GM23338 (cell line): ENCODE results near the gene HEPACAM2. TPM values are rescaled to one million over a fixed set of nuclear protein-coding genes. Genes with fewer than 3 reads are reported as not detected.

Experiments
- ATAC-seq: fragments of 200-7000 bp; cut with Tn5 transposase; 3 replicates; pipeline ENCODE4 v1.9.1; 2020
- DNase-seq: peaks from one replicate; pipeline ENCODE4 v3.0.0-alpha.2; 2015; ENCODE audit warnings: low spot score
- H2AFZ ChIP-seq: fragments of 200-600 bp; sonication (generic); 2 replicates; pipeline ENCODE4 v1.8.0; 2016; ENCODE audit warnings: antibody characterized with exemption, mild to moderate bottlenecking, moderate library complexity
- H3F3A ChIP-seq: fragments of 200-600 bp; sonication (generic); replicated peaks from 2 replicates; pipeline ENCODE4 v1.8.0; 2017; ENCODE audit warnings: antibody characterized with exemption, mixed run types, low read depth
- H3K27ac ChIP-seq: fragments of 200-600 bp; sonication (generic); 2 replicates; pipeline ENCODE4 v1.6.1; 2016; ENCODE audit warnings: low read depth
- H3K27me3 ChIP-seq: fragments of 200-600 bp; sonication (generic); 2 replicates; pipeline ENCODE4 v1.8.0; 2016; ENCODE audit warnings: mild to moderate bottlenecking, mixed run types, moderate library complexity; ENCODE audit not compliant: insufficient read depth
- H3K36me3 ChIP-seq: fragments of 200-600 bp; sonication (generic); 2 replicates; pipeline ENCODE4 v1.8.0; 2016; ENCODE audit warnings: mild to moderate bottlenecking; ENCODE audit not compliant: insufficient read depth
- H3K4me1 ChIP-seq: fragments of 200-600 bp; sonication (generic); 2 replicates; pipeline ENCODE4 v1.8.0; 2016; ENCODE audit warnings: mild to moderate bottlenecking, moderate library complexity; ENCODE audit not compliant: insufficient read depth
- H3K4me2 ChIP-seq: fragments of 200-600 bp; sonication (generic); 2 replicates; pipeline ENCODE4 v1.7.1; 2017; ENCODE audit warnings: mixed run types
- H3K4me3 ChIP-seq: fragments of 200-600 bp; sonication (generic); 2 replicates; pipeline ENCODE4 v1.6.1; 2016; ENCODE audit warnings: mixed run types
- H3K79me2 ChIP-seq: fragments of 200-600 bp; sonication (generic); replicated peaks from 2 replicates; pipeline ENCODE4 v1.8.0; 2017; ENCODE audit warnings: mild to moderate bottlenecking; ENCODE audit not compliant: insufficient read depth
- H3K9me2 ChIP-seq: fragments of 200-600 bp; sonication (generic); 2 replicates; pipeline ENCODE4 v1.8.0; 2017; ENCODE audit not compliant: insufficient read depth
- H4K20me1 ChIP-seq: fragments of 200-600 bp; sonication (generic); replicated peaks from 2 replicates; pipeline ENCODE4 v1.8.0; 2017; ENCODE audit warnings: mild to moderate bottlenecking; ENCODE audit not compliant: insufficient read depth
- H3K27ac Mint-ChIP-seq: 2 replicates; pipeline ENCODE4 v1.8.0; 2020; ENCODE audit warnings: inconsistent platforms, mild to moderate bottlenecking, moderate library complexity, mixed read lengths
- H3K27me3 Mint-ChIP-seq: 3 replicates; pipeline ENCODE4 v1.8.0; 2022; ENCODE audit warnings: low read depth, mild to moderate bottlenecking, moderate library complexity, mixed read lengths, inconsistent platforms; ENCODE audit not compliant: insufficient read depth, poor library complexity
- H3K36me3 Mint-ChIP-seq: 3 replicates; pipeline ENCODE4 v1.8.0; 2021; ENCODE audit warnings: low read depth, mild to moderate bottlenecking, inconsistent platforms, moderate library complexity, mixed read lengths
- H3K4me1 Mint-ChIP-seq: 3 replicates; pipeline ENCODE4 v1.8.0; 2020; ENCODE audit warnings: mild to moderate bottlenecking, inconsistent platforms, mixed read lengths
- H3K4me3 Mint-ChIP-seq: 3 replicates; pipeline ENCODE4 v1.8.0; 2021; ENCODE audit warnings: moderate library complexity, mild to moderate bottlenecking, inconsistent platforms, mixed read lengths
- H3K9me3 Mint-ChIP-seq: 3 replicates; pipeline ENCODE4 v1.8.0; 2020; ENCODE audit warnings: moderate library complexity, mild to moderate bottlenecking, inconsistent platforms, mixed read lengths
- CTCF ChIP-seq, 2 experiments: fragments of 200-600 bp in 1 of 2; sonication (generic) in 1 of 2; conservative IDR thresholded peaks; 2 replicates each; pipeline versions ENCODE4 v1.5.1 to v1.6.1; 2016 to 2017; ENCODE audit warnings: antibody characterized with exemption in 2 of 2, low read depth in 2 of 2, mild to moderate bottlenecking in 2 of 2, moderate library complexity in 1 of 2
- POLR2AphosphoS5 ChIP-seq: IDR thresholded peaks from 2 replicates; pipeline ENCODE4 v1.6.1; 2016; ENCODE audit warnings: antibody characterized with exemption, low read depth
- STAT1 ChIP-seq: IDR thresholded peaks from one replicate; pipeline ENCODE4 v1.6.1; 2016; ENCODE audit warnings: antibody characterized with exemption; ENCODE audit not compliant: unreplicated experiment
- ZNF331 ChIP-seq: fragments of 250-450 bp; sonication (Bioruptor Pico); IDR thresholded peaks from 2 replicates; pipeline ENCODE4 v1.5.0; 2020; ENCODE audit warnings: low read depth, mild to moderate bottlenecking, moderate library complexity
- polyA plus RNA-seq: library from polyadenylated mRNA; unstranded; fragments of >200 nt; fragmentation: Nextera tagmentation; extraction: Ambion mirVana; gene quantifications from 2 replicates; pipeline ENCODE4 v1.2.1, GENCODE V29; 2016
- total RNA-seq: library from RNA; depleted of rRNA; stranded (reverse); fragments of >200 nt; shearing (Covaris generic); gene quantifications from 2 replicates; pipeline ENCODE4 v1.2.3, GENCODE V29; 2014

Gene HEPACAM2
- total and polyA plus RNA-seq, 2 experiments from 2014 or later = not detected

GRCh38 chr7:93185303-93186027 lies 40.8 kb downstream of the HEPACAM2 start:
- Histone ChIP-seq H3K4me1 (no peaks in the 10 kb centered on the region), H4K20me1 (no peaks in the 10 kb centered on the region), H3K27ac (no peak overlapping the region), H3F3A (no peaks in the 10 kb centered on the region), H3K4me2 (no peak overlapping the region), H3K79me2 (no peaks in the 10 kb centered on the region), H3K9me2 (no peaks in the 10 kb centered on the region; the same call in 1 of the 2 replicates), H3K36me3 (no peaks in the 10 kb centered on the region), H2AFZ (no peak overlapping the region), H3K4me3 (no peak overlapping the region), H3K27me3 (no peaks in the 10 kb centered on the region)
- no peak for DNase-seq
- Mint-ChIP-seq H3K9me3 (no peaks in the 10 kb centered on the region), H3K36me3 (no peaks in the 10 kb centered on the region), H3K27ac (no peak overlapping the region), H3K4me3 (no peak overlapping the region), H3K27me3 (no peaks in the 10 kb centered on the region), H3K4me1 (no peaks in the 10 kb centered on the region)
- no peak for ATAC-seq
- no peak for TF ChIP-seq STAT1

GRCh38 chr7:93179173-93179572 lies 47.1 kb downstream of the HEPACAM2 start:
- H3K27ac ChIP-seq = no peak overlapping the region
- H3K36me3 Mint-ChIP-seq = no peaks in the 10 kb centered on the region
- H3K27me3 Mint-ChIP-seq = peaks cover 3% of the 10 kb centered on the region
- H3K36me3 ChIP-seq = no peaks in the 10 kb centered on the region
- no peak for ATAC-seq
- no peak overlapping the region for H3K4me3 ChIP-seq
- DNase-seq = no peak
- H3K4me1 ChIP-seq = no peaks in the 10 kb centered on the region
- H3K4me3 Mint-ChIP-seq = no peak overlapping the region
- TF ChIP-seq ZNF331 = no peak
- H2AFZ ChIP-seq = no peak overlapping the region
- H3K27ac Mint-ChIP-seq = no peak overlapping the region
- H3F3A ChIP-seq = no peaks in the 10 kb centered on the region
- H3K4me2 ChIP-seq = no peak overlapping the region
- no peaks in the 10 kb centered on the region for H3K79me2 ChIP-seq
- peaks cover 8% of the 10 kb centered on the region for H3K9me2 ChIP-seq
- H4K20me1 ChIP-seq = no peaks in the 10 kb centered on the region
- H3K27me3 ChIP-seq = no peaks in the 10 kb centered on the region
- no peaks in the 10 kb centered on the region for H3K9me3 Mint-ChIP-seq
- H3K4me1 Mint-ChIP-seq = no peaks in the 10 kb centered on the region

GRCh38 chr7:93178213-93178612 lies 48.1 kb downstream of the HEPACAM2 start:
- Histone ChIP-seq H3K4me1 (no peaks in the 10 kb centered on the region), H3F3A (no peaks in the 10 kb centered on the region), H2AFZ (no peak overlapping the region), H3K27ac (no peak overlapping the region), H3K79me2 (no peaks in the 10 kb centered on the region), H4K20me1 (no peaks in the 10 kb centered on the region), H3K4me3 (no peak overlapping the region), H3K36me3 (no peaks in the 10 kb centered on the region), H3K9me2 (peaks cover 14% of the 10 kb centered on the region), H3K4me2 (no peak overlapping the region), H3K27me3 (no peaks in the 10 kb centered on the region)
- Mint-ChIP-seq H3K4me3 (no peak overlapping the region), H3K27me3 (peaks cover 3% of the 10 kb centered on the region), H3K9me3 (peaks cover 6% of the 10 kb centered on the region; the same call in 1 of the 3 replicates), H3K27ac (no peak overlapping the region), H3K4me1 (no peaks in the 10 kb centered on the region), H3K36me3 (no peaks in the 10 kb centered on the region)
- ATAC-seq (no peak), DNase-seq (peak; percentile 17)
- TF ChIP-seq CTCF (conservative IDR thresholded peaks at IDR 0.05; ENCODE audit: low read depth in 2 of 2) = peak in 1 of 2 experiments; percentile 25; a peak in 2 of 4 replicates
- no peak for TF ChIP-seq POLR2AphosphoS5
